Calu3 (cell line): ENCODE data around the gene SLC2A13. TPM values are rescaled to one million over a fixed set of nuclear protein-coding genes. Genes with fewer than 3 reads are reported as not detected.
A peak's percentile ranks its signal among the peaks of the same experiment; 100 is the strongest.

ENCODE experiments used
- BruUV-seq: library from RNA; stranded (reverse); fragments of 400-500 nt; replicated peaks from 2 replicates; lab custom pipeline; 2021; lab: Mats Ljungman, UMichigan
- CTCF ChIA-PET: fragments of 300-600 bp; sonication (Branson Sonifier 250); formaldehyde crosslinking; loops from one replicate; lab custom pipeline; 2022; ENCODE audit warnings: antibody characterized with exemption; lab: Charles Lee
- DNase-seq: peaks from one replicate; pipeline ENCODE4 v3.0.0; 2022
- H3K27ac Mint-ChIP-seq: one replicate; pipeline ENCODE4 v1.8.0; 2022; ENCODE audit warnings: mixed read lengths; ENCODE audit not compliant: unreplicated experiment
- H3K27me3 Mint-ChIP-seq: one replicate; pipeline ENCODE4 v1.8.0; 2022; ENCODE audit warnings: mixed read lengths; ENCODE audit not compliant: unreplicated experiment
- H3K36me3 Mint-ChIP-seq: one replicate; pipeline ENCODE4 v1.8.0; 2022; ENCODE audit warnings: mild to moderate bottlenecking, moderate library complexity, mixed read lengths; ENCODE audit not compliant: insufficient read depth, unreplicated experiment
- H3K4me1 Mint-ChIP-seq: one replicate; pipeline ENCODE4 v1.8.0; 2022; ENCODE audit warnings: mild to moderate bottlenecking, low read depth, mixed read lengths; ENCODE audit not compliant: unreplicated experiment
- H3K4me3 Mint-ChIP-seq: one replicate; pipeline ENCODE4 v1.8.0; 2022; ENCODE audit warnings: mild to moderate bottlenecking, low read depth, moderate library complexity, mixed read lengths; ENCODE audit not compliant: unreplicated experiment
- H3K9me3 Mint-ChIP-seq: one replicate; pipeline ENCODE4 v1.8.0; 2022; ENCODE audit warnings: low read depth, mixed read lengths; ENCODE audit not compliant: unreplicated experiment
- intact Hi-C: fragments of 100-400 bp; cut with micrococcal nuclease; formaldehyde crosslinking; loops from one replicate; pipeline ENCODE4 v1.10.0; 2022; ENCODE audit not compliant: unreplicated experiment
- total RNA-seq: library from RNA; stranded (reverse); gene quantifications from 2 replicates; pipeline ENCODE4 v1.2.3, GENCODE V29; 2022
- TF ChIP-seq, protein P1 (sequence below): fragments of 200-600 bp; IDR thresholded peaks from one replicate; pipeline ENCODE4 v1.8.0; 2022; ENCODE audit warnings: antibody characterized with exemption; ENCODE audit not compliant: unreplicated experiment

Gene SLC2A13
- total RNA-seq, 1 experiment from 2014 or later = 9.4 TPM

DNA sequence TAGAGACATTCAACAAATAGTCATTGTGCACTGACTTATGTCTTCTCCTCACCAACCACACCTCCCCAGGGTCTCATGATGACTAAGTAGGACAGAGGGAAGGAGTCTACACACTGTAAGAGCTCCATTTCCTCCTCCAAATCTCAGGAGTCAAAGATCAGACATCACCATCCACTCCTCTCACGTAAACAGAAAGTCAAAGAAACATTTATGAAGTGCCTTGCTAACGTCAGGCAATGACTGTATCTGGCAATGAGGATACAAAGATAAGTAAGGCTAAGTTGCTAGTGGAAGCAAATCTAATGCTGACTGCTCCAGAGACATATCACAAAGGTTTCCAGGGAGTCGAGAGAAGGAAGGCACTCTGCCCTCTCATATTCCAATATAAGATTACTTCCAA lies 88.9 kb downstream of the SLC2A13 start:
- peak; percentile 15 for DNase-seq
- H3K4me3 Mint-ChIP-seq = no peak overlapping the region
- H3K27ac Mint-ChIP-seq = peak overlapping the region; percentile 57
- TF ChIP-seq, protein P1, sequence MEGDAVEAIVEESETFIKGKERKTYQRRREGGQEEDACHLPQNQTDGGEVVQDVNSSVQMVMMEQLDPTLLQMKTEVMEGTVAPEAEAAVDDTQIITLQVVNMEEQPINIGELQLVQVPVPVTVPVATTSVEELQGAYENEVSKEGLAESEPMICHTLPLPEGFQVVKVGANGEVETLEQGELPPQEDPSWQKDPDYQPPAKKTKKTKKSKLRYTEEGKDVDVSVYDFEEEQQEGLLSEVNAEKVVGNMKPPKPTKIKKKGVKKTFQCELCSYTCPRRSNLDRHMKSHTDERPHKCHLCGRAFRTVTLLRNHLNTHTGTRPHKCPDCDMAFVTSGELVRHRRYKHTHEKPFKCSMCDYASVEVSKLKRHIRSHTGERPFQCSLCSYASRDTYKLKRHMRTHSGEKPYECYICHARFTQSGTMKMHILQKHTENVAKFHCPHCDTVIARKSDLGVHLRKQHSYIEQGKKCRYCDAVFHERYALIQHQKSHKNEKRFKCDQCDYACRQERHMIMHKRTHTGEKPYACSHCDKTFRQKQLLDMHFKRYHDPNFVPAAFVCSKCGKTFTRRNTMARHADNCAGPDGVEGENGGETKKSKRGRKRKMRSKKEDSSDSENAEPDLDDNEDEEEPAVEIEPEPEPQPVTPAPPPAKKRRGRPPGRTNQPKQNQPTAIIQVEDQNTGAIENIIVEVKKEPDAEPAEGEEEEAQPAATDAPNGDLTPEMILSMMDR = no peak
- BruUV-seq = no TSS peak
- peaks cover 5% of the 10 kb centered on the region for H3K36me3 Mint-ChIP-seq
- intact Hi-C loops = no loop called here
- peaks cover 9% of the 10 kb centered on the region for H3K4me1 Mint-ChIP-seq
- H3K9me3 Mint-ChIP-seq = peaks cover 2% of the 10 kb centered on the region
- CTCF ChIA-PET = no interaction called here
- H3K27me3 Mint-ChIP-seq = no peaks in the 10 kb centered on the region

- TF ChIP-seq, protein P1 = no peak
- intact Hi-C loops = no loop called here
- DNase-seq = no peak
- H3K4me1 Mint-ChIP-seq = peaks cover 9% of the 10 kb centered on the region
- peaks cover 5% of the 10 kb centered on the region for H3K36me3 Mint-ChIP-seq
- no peak overlapping the region for H3K27ac Mint-ChIP-seq
- CTCF ChIA-PET = no interaction called here
- H3K4me3 Mint-ChIP-seq = no peak overlapping the region
- peaks cover 2% of the 10 kb centered on the region for H3K9me3 Mint-ChIP-seq
- BruUV-seq = no TSS peak
- no peaks in the 10 kb centered on the region for H3K27me3 Mint-ChIP-seq
Observed at GRCh38 chr12:40015881-40016280, 90.0 kb downstream of the SLC2A13 start.

- H3K27ac Mint-ChIP-seq = no peak overlapping the region
- peaks cover 5% of the 10 kb centered on the region for H3K36me3 Mint-ChIP-seq
- DNase-seq = no peak
- no TSS peak for BruUV-seq
- H3K9me3 Mint-ChIP-seq = peaks cover 2% of the 10 kb centered on the region
- TF ChIP-seq, protein P1 = no peak
- H3K27me3 Mint-ChIP-seq = no peaks in the 10 kb centered on the region
- CTCF ChIA-PET = no interaction called here
- intact Hi-C loops = no loop called here
- peaks cover 9% of the 10 kb centered on the region for H3K4me1 Mint-ChIP-seq
- H3K4me3 Mint-ChIP-seq = no peak overlapping the region
Observed at GRCh38 chr12:40015345-40015744, 90.5 kb downstream of the SLC2A13 start.

DNA sequence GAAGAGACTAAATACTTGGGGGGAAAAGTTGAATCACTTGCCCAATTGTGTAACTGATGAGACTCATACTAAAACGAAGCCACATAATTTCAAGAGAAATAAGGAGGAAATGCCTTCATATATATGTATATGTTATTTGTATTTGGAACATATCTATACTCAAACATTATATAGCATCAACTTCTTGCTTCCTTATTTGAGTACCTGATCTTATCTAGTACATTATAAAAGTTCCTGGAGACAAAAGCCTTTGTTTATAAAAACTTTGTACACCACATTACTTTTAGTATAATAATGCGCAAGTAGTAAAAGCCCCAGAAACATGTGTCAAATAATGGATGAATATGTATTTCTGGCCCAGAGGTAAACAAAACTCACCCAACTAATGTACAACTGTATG lies 92.0 kb downstream of the SLC2A13 start:
- Mint-ChIP-seq H3K27ac (no peak overlapping the region), H3K27me3 (no peaks in the 10 kb centered on the region), H3K4me1 (peaks cover 9% of the 10 kb centered on the region), H3K36me3 (peaks cover 5% of the 10 kb centered on the region), H3K9me3 (peaks cover 2% of the 10 kb centered on the region), H3K4me3 (no peak overlapping the region)
- BruUV-seq = no TSS peak
- no peak for DNase-seq
- intact Hi-C loops = no loop called here
- TF ChIP-seq, protein P1 = no peak
- CTCF ChIA-PET = no interaction called here
